Astrocyte of the cerebellum (primary cell): ENCODE measurements around the gene CDIP1.

Experiments used
- DNase-seq: peaks from one replicate; pipeline ENCODE4 v3.0.0-alpha.2; 2011; ENCODE audit warnings: low read depth
- H3K4me3 ChIP-seq: 2 replicates; pipeline ENCODE4 v1.5.1; 2011; ENCODE audit warnings: mild to moderate bottlenecking, low read depth, low read length, moderate library complexity
- in situ Hi-C: cut with HindIII; loops from 2 replicates; pipeline ENCODE4 v1.10.0; 2017; ENCODE audit warnings: low sequenced_read_pairs
- TF ChIP-seq, protein P1 (sequence below): IDR thresholded peaks from 2 replicates; pipeline ENCODE4 v1.5.1; 2012; ENCODE audit warnings: low read length, low read depth, moderate library complexity, mild to moderate bottlenecking; ENCODE audit errors: missing control alignments

CDIP1 gene

DNA sequence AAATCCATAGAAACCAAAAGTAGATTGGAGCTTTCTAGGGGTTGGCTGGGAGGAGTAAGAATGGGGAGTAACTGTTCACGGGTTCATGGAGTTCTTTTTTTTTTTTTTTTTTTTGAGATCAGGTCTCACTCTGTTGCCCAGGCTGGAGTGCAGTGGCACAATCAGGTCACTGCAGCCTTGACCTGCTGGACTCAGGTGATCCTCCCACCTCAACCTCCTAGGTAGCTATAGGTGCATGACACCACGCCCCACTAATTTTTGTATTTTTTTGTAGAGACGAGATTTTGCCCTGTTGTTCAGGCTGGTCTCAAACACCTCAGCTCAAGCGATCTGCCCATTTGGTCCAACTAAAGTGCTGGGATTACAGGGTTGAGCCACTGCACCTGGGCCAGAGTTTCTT lies 65.7 kb downstream of the CDIP1 start:
- TF ChIP-seq, protein P1, sequence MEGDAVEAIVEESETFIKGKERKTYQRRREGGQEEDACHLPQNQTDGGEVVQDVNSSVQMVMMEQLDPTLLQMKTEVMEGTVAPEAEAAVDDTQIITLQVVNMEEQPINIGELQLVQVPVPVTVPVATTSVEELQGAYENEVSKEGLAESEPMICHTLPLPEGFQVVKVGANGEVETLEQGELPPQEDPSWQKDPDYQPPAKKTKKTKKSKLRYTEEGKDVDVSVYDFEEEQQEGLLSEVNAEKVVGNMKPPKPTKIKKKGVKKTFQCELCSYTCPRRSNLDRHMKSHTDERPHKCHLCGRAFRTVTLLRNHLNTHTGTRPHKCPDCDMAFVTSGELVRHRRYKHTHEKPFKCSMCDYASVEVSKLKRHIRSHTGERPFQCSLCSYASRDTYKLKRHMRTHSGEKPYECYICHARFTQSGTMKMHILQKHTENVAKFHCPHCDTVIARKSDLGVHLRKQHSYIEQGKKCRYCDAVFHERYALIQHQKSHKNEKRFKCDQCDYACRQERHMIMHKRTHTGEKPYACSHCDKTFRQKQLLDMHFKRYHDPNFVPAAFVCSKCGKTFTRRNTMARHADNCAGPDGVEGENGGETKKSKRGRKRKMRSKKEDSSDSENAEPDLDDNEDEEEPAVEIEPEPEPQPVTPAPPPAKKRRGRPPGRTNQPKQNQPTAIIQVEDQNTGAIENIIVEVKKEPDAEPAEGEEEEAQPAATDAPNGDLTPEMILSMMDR = no peak
- no peak for DNase-seq
- in situ Hi-C loops = no loop called here
- H3K4me3 ChIP-seq = no peak overlapping the region

DNA sequence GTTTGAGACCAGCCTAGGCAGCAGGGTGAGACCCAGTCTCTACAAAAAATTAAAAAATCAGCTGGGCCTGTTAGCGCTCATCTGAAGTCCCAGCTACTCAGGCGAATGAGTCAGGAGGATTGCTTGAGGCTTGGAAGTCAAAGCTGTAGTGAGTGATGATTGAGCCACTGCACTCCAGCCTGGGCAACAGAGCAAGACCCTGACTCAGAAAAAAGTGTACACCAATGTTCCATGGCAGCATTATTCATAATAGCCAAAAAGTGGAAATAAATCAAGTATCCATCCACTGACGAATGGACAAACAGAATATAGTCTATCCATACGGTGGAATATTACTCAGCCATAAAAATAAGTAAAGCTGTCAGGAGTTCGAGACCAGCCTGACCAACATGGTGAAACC lies 66.7 kb downstream of the CDIP1 start:
- no peak overlapping the region for H3K4me3 ChIP-seq
- no peak for DNase-seq
- TF ChIP-seq, protein P1 = no peak
- in situ Hi-C loops = no loop called here

DNA sequence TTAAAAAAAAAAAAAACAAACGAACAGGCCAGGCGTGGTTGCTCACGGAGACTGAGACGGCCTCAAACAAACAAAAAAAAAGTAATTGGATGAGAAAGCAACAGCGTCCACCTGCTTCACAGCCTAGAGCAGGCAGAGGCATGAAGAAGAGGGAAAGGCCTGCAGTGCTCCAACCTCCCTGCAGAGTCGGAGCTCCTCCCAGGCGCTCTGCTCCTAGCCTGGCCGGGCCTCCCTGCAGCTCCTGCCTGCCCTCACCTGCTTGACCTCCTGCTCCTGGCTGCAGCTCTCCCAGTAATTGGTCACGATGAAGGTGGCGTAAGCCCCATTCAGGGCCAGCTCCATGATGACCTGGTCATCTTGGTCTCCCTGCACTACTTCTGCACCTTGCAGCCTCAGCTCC lies 69.6 kb downstream of the CDIP1 start:
- DNase-seq = no peak
- TF ChIP-seq, protein P1 = no peak
- H3K4me3 ChIP-seq = no peak overlapping the region
- in situ Hi-C loops = no loop called here

DNA sequence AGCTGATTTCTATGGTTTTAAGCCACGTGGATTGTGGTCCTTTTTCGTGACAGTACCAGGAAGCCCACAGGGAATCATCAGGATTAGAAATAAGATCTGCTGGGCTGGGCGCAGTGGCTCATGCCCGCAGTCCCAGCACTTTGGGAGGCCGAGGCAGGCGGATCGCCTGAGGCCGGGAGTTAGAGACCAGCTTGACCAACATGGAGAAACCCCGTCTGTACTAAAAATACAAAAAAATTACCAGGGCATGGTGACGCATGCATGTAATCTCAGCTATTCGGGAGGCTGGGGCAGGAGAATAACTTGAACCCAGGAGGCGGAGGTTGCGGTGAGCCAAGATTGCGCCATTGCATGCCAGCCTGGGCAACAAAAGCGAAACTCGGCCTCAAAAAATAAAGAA lies 70.7 kb downstream of the CDIP1 start:
- in situ Hi-C loops = no loop called here
- H3K4me3 ChIP-seq = no peak overlapping the region
- TF ChIP-seq, protein P1 = no peak
- no peak for DNase-seq

DNA sequence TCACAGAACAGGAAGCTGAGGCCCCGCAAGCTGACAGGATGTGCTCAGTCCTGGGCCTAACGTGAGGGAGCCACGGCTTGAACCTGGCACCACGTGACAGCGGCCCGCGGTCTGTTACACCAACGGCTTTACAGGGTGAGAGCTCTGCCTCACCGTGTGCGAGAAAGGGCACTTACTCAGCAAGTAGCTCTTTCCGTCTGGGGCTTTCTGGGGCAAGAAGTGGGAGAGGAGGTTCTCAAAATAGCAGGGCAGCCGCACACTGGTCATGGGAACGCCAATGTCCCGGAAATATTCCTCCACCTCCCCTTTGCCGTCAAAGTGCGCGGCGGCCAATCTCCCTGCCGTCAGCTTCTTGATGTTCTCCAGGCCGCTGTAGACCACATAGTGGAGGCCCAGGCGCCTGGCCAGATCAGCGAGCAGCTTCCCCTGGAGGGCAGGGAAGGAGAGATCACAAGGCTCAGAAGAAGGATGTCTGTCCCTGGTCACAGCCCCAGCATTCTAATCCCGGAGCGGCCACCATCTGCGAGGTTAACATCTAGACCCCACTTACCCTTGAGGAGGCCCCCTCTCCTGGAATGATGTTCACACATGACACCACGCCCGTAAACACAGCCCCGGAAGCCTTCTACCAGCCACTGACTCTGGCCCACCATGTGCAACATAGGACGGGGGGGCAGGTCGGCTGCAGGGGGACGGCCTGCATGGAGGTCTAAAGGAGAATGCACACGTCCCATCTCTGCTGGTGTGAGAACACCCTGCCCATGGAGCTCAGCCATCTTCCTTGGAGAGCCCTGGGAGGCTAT lies 72.4 kb downstream of the CDIP1 start:
- TF ChIP-seq, protein P1 = no peak
- no peak overlapping the region for H3K4me3 ChIP-seq
- no peak for DNase-seq
- in situ Hi-C loops = no loop called here

DNA sequence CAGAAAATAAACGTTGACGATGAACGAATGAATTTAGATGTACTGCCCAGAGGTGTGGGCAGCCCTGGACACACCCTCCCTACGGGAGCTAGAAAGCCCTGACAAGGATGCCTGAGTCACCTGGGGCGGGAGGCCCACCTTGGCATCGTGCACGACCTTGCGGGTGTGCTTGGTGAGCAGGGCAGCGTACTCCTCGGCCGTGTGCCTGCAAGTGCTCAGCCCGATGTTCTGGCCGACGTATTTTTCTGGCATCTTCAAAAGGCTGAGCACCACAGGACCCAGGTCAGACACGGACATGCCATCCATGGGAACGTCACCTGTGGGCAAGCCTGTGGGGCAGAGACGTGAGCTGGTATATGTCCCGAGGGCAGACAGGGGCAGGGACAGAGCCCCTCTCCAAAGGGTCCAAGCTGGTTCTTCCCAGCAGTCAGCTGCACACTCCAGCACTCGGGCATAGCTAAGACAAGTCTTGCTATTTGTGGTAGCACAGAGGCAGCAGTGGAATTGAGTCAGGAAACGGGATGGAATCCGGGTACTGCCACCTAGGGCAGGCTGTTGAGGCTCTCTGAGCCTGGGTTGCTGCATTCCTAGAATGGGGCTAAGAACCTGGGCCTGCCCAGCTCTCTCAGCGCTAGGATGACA lies 74.9 kb downstream of the CDIP1 start:
- in situ Hi-C loops = no loop called here
- DNase-seq = no peak
- TF ChIP-seq, protein P1 = no peak
- no peak overlapping the region for H3K4me3 ChIP-seq
